Endothelial cell (in vitro differentiated cells): ENCODE data around the gene RBBP9. TPM values are rescaled to one million over a fixed set of nuclear protein-coding genes. Genes with fewer than 3 reads are reported as not detected.

ENCODE experiments used
- DNase-seq: peaks from one replicate; pipeline ENCODE4 v3.0.0; 2021; ENCODE audit warnings: low spot score
- H3K27ac Mint-ChIP-seq: one replicate; pipeline ENCODE4 v1.8.0; 2021; ENCODE audit warnings: mixed read lengths, inconsistent platforms; ENCODE audit not compliant: unreplicated experiment
- H3K27me3 Mint-ChIP-seq: one replicate; pipeline ENCODE4 v1.8.0; 2021; ENCODE audit warnings: mild to moderate bottlenecking, moderate library complexity, mixed read lengths, inconsistent platforms; ENCODE audit not compliant: unreplicated experiment
- H3K36me3 Mint-ChIP-seq: one replicate; pipeline ENCODE4 v1.8.0; 2021; ENCODE audit warnings: mild to moderate bottlenecking, low read depth, mixed read lengths, inconsistent platforms; ENCODE audit not compliant: unreplicated experiment
- H3K4me1 Mint-ChIP-seq: one replicate; pipeline ENCODE4 v1.8.0; 2021; ENCODE audit warnings: mild to moderate bottlenecking, mixed read lengths, inconsistent platforms; ENCODE audit not compliant: unreplicated experiment
- H3K4me3 Mint-ChIP-seq: one replicate; pipeline ENCODE4 v1.8.0; 2021; ENCODE audit warnings: mild to moderate bottlenecking, mixed read lengths, inconsistent platforms; ENCODE audit not compliant: unreplicated experiment
- H3K9me3 Mint-ChIP-seq: one replicate; pipeline ENCODE4 v1.8.0; 2021; ENCODE audit warnings: mixed read lengths, inconsistent platforms; ENCODE audit not compliant: unreplicated experiment
- total RNA-seq: library from RNA; stranded (reverse); fragmentation: NEBNext Ultra II Directional; extraction: Animal tissue kit (Norgen Biotek cat#: 25700); gene quantifications from one replicate; pipeline ENCODE4 v1.2.1, GENCODE V29; 2021; ENCODE audit not compliant: unreplicated experiment
- TF ChIP-seq, protein P1 (sequence below): fragments of 200-600 bp; sonication (generic); IDR thresholded peaks from one replicate; pipeline ENCODE4 v1.5.0; 2021; ENCODE audit warnings: antibody characterized with exemption; ENCODE audit not compliant: unreplicated experiment

RBBP9 gene
- total RNA-seq, 1 donor from 2014 or later: 16.7 TPM

DNA sequence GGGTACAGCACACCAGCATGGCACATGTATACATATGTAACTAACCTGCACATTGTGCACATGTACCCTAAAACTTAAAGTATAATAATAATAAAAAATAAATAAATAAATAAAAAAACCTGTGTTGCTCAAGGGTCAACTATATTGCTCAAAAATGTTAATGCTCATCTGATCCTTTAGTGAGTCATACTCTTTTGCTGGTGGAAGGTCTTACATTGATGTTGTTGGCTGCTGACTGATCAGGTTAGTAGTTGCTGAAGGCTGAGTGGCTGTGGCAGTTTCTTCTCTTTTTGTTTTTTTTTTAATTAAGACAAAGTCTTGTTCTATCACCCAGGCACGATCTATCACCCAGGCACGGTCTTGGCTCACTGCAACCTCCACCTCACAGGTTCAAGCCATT, 40.6 kb upstream of the RBBP9 start:
- Mint-ChIP-seq H3K4me1 (no peaks in the 10 kb centered on the region), H3K27ac (no peak overlapping the region), H3K4me3 (no peak overlapping the region), H3K9me3 (no peaks in the 10 kb centered on the region), H3K36me3 (peaks cover 27% of the 10 kb centered on the region), H3K27me3 (peaks cover 2% of the 10 kb centered on the region)
- DNase-seq: no peak
- TF ChIP-seq, protein P1, sequence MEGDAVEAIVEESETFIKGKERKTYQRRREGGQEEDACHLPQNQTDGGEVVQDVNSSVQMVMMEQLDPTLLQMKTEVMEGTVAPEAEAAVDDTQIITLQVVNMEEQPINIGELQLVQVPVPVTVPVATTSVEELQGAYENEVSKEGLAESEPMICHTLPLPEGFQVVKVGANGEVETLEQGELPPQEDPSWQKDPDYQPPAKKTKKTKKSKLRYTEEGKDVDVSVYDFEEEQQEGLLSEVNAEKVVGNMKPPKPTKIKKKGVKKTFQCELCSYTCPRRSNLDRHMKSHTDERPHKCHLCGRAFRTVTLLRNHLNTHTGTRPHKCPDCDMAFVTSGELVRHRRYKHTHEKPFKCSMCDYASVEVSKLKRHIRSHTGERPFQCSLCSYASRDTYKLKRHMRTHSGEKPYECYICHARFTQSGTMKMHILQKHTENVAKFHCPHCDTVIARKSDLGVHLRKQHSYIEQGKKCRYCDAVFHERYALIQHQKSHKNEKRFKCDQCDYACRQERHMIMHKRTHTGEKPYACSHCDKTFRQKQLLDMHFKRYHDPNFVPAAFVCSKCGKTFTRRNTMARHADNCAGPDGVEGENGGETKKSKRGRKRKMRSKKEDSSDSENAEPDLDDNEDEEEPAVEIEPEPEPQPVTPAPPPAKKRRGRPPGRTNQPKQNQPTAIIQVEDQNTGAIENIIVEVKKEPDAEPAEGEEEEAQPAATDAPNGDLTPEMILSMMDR: no peak

DNA sequence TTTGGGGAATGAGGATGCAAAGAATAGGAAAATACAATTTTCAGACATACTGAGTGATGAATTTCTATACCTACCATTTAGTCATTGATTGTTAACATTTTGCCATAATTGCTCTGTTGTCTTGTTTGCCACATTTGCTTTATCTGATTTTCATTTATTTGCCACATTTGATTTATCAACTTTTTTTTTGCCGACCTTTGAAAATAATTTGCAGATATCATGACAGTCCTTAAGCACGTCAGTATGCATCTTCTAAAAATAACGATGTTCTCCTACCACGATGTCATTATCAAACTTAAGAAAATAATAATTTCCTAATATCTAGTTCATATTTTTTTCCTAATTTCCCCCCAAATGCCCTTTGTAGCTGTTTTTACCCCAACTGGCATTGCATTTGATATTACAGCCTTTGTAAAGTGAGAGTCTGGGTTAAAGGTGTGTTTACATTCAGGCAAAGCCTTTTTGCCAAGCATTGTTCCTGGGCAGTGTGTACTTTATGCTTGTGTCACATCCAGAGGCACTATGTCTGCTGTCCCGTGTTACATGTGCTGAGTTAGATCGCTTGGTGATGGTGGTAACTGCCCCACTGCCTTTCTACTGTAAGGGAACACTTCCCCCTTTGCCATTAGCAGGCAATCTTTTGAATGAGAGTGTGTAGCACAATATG, 37.1 kb upstream of the RBBP9 start:
- H3K36me3 Mint-ChIP-seq: peaks cover 40% of the 10 kb centered on the region
- H3K27ac Mint-ChIP-seq: no peak overlapping the region
- no peaks in the 10 kb centered on the region for H3K9me3 Mint-ChIP-seq
- H3K4me3 Mint-ChIP-seq: no peak overlapping the region
- TF ChIP-seq, protein P1: no peak
- no peak for DNase-seq
- peaks cover 2% of the 10 kb centered on the region for H3K27me3 Mint-ChIP-seq
- H3K4me1 Mint-ChIP-seq: no peaks in the 10 kb centered on the region

DNA sequence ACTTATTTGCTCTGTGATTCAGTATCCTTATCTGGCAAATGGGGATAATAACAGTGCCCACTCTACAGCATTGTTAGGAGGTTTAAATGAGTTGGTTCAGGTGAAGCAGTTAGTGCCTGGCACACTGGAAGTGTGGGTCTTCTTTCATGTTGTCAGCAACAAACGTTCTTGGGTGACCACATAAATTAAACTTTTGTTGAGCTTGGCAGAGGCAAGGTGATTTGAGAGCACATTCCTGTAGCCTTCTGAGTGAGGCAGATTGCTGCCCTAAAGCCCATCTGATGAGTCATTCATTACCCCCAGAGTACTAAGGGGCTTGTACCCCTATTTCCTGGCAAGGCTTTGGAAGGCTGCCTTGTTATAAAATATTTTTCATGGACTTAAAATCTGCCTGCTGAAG, 36.5 kb upstream of the RBBP9 start:
- Mint-ChIP-seq H3K27ac (no peak overlapping the region), H3K27me3 (peaks cover 2% of the 10 kb centered on the region), H3K9me3 (no peaks in the 10 kb centered on the region), H3K4me3 (no peak overlapping the region), H3K4me1 (no peaks in the 10 kb centered on the region), H3K36me3 (peaks cover 43% of the 10 kb centered on the region)
- no peak for DNase-seq
- TF ChIP-seq, protein P1: no peak

DNA sequence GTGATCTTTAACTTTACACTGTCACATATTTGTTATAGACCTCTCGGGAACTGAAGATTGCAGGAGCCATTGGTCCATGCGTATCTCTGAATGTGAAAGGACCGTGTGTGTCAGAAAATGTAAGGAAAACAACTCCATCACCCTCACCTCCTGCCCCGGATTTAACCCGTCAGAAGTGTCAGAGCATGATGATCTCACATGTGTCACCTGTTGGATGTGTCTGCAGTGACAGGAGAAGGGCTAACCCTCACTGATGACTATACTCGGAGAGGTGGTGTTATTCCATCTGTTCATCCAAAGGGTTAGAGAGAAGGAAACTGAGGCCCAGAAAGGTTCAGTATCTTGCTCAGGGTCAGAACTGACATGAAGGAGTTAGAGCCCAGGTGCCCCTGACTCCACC, 35.6 kb upstream of the RBBP9 start:
- Mint-ChIP-seq H3K4me3 (no peak overlapping the region), H3K27ac (no peak overlapping the region), H3K9me3 (no peaks in the 10 kb centered on the region), H3K36me3 (peaks cover 47% of the 10 kb centered on the region), H3K4me1 (no peaks in the 10 kb centered on the region), H3K27me3 (peaks cover under 1% of the 10 kb centered on the region)
- TF ChIP-seq, protein P1: no peak
- no peak for DNase-seq

DNA sequence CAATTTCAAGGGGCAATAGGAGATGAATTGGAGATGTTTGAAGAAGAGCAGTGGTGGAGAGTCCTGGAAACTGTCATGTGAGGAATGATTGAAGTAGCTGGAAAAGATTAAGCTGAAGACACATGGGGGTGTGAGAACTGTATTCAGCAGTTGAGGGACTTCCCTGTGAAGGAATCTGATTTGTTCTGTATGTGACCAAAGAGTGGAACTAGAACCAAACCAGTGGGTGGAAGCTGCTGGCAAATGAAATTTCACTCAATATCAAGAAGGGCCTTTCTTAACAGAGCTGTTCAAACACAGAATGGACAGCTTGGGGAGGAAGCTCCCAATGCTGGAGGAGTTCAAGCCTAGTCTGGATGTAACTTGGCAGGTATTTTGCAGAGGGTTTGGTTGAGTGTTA, 32.0 kb upstream of the RBBP9 start:
- Mint-ChIP-seq H3K36me3 (peaks cover 50% of the 10 kb centered on the region), H3K27ac (no peak overlapping the region), H3K4me1 (no peaks in the 10 kb centered on the region), H3K27me3 (no peaks in the 10 kb centered on the region), H3K4me3 (no peak overlapping the region), H3K9me3 (no peaks in the 10 kb centered on the region)
- no peak for DNase-seq
- TF ChIP-seq, protein P1: no peak
